GM03348 (cell line): ENCODE data around the gene B4GALT7.

ENCODE experiments used
- DNase-seq: peaks from one replicate; pipeline ENCODE4 v3.0.0; 2012; ENCODE audit warnings: low spot score

B4GALT7 gene

GRCh38 chr5:177593511-177593910 lies 6.4 kb upstream of the B4GALT7 start:
- DNase-seq, result no peak

GRCh38 chr5:177594071-177594470 lies 5.9 kb upstream of the B4GALT7 start:
- no peak for DNase-seq

- DNase-seq, result no peak
Observed at GRCh38 chr5:177595026-177595585, 4.8 kb upstream of the B4GALT7 start.

GRCh38 chr5:177595991-177596774 lies 3.7 kb upstream of the B4GALT7 start:
- DNase-seq, result no peak

GRCh38 chr5:177596775-177597238 lies 3.1 kb upstream of the B4GALT7 start:
- no peak for DNase-seq

- DNase-seq, result no peak
Observed at GRCh38 chr5:177598477-177598876, 1.5 kb upstream of the B4GALT7 start.

GRCh38 chr5:177600508-177601018 lies 631 bp downstream of the B4GALT7 start:
- peak; percentile 40 for DNase-seq

GRCh38 chr5:177601126-177601525 lies 1.2 kb downstream of the B4GALT7 start:
- DNase-seq, result no peak

GRCh38 chr5:177601577-177602457 lies 1.9 kb downstream of the B4GALT7 start:
- no peak for DNase-seq

GRCh38 chr5:177602458-177602830 lies 2.5 kb downstream of the B4GALT7 start:
- no peak for DNase-seq

- DNase-seq, result no peak
Observed at GRCh38 chr5:177603631-177604030, 3.7 kb downstream of the B4GALT7 start.

- no peak for DNase-seq
Observed at GRCh38 chr5:177604116-177604521, 4.2 kb downstream of the B4GALT7 start.

GRCh38 chr5:177604656-177605055 lies 4.7 kb downstream of the B4GALT7 start:
- DNase-seq, result no peak

- DNase-seq, result no peak
Observed at GRCh38 chr5:177605078-177605477, 5.1 kb downstream of the B4GALT7 start.

- no peak for DNase-seq
Observed at GRCh38 chr5:177605667-177606066, 5.7 kb downstream of the B4GALT7 start.

- no peak for DNase-seq
Observed at GRCh38 chr5:177606071-177607051, 6.4 kb downstream of the B4GALT7 start.

GRCh38 chr5:177607115-177607451 lies 7.2 kb downstream of the B4GALT7 start:
- DNase-seq, result no peak

- peak; percentile 94 for DNase-seq
Observed at GRCh38 chr5:177607452-177608192, 7.7 kb downstream of the B4GALT7 start.

GRCh38 chr5:177608243-177609075 lies 8.5 kb downstream of the B4GALT7 start:
- no peak for DNase-seq
